ENCODE results near the gene TMEM218.
"Not testable (repeated sequence)": the region's sequence is repeated elsewhere in the genome, so short reads cannot be mapped to it uniquely, and the experiment has no call there.

TMEM218 gene

GRCh38 chr11:125090151-125090550 is 21.3 kb downstream of the TMEM218 start:
- not testable (repeated sequence) for DNase-seq (ENCODE audit: low read depth)

- not testable (repeated sequence) for DNase-seq (ENCODE audit: low read depth)
Measured at GRCh38 chr11:125089481-125089880, 21.9 kb downstream of the TMEM218 start.

GRCh38 chr11:125088576-125089455 is 22.6 kb downstream of the TMEM218 start:
- no peak for DNase-seq (ENCODE audit: low read depth)

GRCh38 chr11:125088123-125088522 is 23.3 kb downstream of the TMEM218 start:
- DNase-seq (ENCODE audit: low read depth): no peak

DNA sequence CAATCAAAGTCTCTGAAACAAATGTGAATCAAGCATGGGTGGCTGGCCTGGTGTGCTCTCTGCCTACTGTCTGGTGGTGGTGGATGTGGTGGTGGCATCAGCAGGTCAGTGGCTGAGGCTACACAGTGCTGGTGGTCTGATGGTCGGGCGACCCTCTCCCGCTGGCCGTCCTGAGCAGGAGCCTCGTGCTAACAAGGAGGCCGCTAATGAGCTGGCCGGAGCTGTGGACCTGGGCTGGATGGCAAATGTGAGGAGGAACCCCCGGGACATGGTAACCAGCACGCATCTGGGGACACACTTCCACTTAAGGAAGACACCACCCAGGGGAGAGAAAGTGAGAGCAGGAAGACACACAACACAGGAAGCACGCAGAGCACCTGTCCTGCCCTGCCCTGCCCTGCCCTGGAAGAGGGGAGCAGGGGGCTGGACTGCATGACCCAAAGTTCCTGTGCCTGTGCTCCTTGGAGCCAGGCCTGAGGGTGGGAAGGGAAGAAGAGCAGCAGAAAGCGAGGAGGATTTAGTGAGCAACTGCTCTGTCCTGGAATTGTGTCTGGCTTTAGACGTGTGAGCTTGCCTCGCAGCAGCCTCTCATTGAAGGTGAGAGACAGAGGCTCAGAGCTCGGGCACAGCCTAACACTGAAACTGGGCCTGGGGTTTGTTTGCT is 24.7 kb downstream of the TMEM218 start:
- no peak for DNase-seq (ENCODE audit: low read depth)

GRCh38 chr11:125085301-125086081 is 25.9 kb downstream of the TMEM218 start:
- no peak for DNase-seq (ENCODE audit: low read depth)

- no peak for DNase-seq (ENCODE audit: low read depth)
Measured at GRCh38 chr11:125084761-125085231, 26.6 kb downstream of the TMEM218 start.

DNA sequence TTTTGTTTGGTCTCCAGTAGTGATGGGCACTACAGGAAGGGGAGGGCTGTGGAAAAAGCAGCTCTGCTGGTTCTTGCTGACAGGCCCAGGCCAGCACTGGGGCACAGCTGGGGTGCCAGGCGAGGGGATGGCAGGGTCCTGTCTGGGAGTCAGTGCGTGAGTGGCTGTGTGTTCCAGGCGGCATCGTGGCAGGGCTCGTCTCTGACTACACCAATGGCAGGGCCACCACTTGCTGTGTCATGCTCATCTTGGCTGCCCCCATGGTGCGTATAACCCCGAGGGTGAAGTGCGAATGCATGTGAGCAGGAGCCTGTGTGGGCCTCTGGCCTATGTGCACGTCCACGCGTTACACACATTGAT is 27.4 kb downstream of the TMEM218 start:
- no peak for DNase-seq (ENCODE audit: low read depth)

DNA sequence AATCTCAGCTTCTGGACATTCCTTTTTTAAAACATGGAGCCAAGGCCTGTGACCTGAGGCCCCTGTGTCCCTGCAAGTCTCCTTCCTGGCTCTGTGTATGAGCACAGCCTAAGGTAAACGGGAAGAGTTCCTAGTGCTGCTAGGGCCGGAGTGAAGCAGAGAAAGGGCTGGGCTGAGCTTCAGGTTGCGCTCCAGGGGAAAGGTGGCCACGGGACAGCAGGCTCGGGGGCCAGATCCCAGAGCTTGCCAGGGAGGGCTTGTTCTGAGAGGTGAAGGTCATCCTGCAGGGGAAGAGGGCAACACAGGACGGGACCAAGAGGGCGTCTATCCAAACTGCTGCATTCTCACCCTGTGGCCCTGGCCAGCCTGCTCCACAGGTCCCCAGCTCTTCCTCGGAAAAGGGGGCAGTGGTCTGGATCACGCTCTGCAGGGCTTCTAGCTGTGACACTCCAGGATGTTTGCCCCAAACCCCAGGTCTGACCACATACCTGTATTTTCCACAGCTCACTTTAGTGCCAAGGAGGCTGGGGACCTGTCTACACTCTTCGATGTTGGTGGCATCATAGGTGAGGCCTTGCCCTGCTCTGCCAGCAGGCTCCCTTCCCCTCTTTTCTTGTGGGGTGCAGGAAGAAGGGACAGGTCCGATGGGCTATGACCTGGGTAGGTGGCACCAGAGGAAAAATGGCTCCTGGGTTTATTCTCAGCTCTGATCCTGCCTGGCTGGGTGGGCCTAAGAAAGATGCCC is 27.9 kb downstream of the TMEM218 start:
- DNase-seq (ENCODE audit: low read depth): no peak

DNA sequence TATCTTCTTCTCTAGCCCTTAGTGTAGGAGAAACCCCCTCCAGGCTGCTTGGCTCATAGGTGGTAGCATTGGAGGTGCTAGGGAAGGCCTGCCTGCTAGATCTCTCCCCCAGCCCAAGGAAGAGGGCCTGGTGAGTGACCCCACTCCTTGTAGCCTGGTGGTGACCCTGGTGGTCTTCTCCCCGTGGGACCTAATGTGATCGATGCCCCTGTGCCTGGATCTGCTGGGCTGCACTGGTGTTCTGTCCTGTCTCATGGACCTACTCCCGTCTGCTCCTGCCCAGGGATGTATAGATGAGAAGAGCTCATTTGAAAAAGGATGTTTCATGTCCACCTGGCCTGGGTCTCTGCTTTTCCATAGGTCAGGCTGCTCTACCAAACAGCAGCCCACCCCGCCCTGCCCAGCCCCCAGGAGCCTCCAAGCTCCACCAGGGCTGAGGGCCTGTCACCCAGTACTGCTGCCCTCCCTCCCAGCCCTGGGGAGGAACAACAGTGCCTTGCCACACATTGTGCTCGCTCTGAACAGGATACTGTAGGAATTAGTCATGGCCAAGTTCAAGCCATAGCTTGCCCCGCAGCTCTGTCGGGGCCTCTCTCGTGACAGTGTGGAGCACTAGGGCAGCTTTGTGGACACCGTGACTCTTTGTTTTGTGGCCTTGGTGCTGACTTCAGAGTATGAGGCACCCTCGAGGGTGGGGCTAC is 28.7 kb downstream of the TMEM218 start:
- no peak for DNase-seq (ENCODE audit: low read depth)

GRCh38 chr11:125082040-125082439 is 29.4 kb downstream of the TMEM218 start:
- no peak for DNase-seq (ENCODE audit: low read depth)

DNA sequence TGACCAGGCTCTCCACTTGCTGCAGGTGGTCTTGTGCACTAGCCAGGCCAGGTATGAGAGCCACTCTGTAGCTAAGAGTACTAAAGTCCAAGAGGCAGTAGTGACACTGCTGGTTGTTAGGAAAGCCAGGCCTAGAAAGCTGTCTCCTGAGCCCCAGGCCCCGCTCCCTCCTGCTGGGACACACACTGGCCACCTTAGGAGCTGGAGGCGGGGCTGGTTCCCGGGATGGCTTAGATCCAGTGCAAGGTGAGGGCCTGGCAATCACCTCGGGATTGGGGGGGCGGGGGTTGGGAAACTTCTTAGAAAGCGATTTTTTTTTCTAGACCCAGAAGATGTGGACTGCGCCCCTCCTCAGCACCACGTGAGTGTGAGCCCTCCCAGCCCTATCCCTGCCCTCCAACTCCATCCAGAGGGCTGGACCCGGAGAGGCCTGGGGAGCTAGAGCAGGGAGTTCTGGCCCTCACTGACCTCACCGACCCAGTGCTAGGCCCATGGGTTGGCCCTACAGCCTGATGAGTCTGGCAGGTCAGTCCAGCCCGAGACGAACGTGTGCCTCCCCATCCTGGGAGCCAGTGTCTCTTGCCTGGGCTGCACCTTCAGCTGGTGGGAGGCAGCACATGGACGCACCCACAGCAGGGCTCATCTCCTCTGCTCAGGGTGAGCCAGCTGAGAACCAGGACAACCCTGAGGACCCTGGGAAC is 30.2 kb downstream of the TMEM218 start:
- DNase-seq (ENCODE audit: low read depth): no peak

DNA sequence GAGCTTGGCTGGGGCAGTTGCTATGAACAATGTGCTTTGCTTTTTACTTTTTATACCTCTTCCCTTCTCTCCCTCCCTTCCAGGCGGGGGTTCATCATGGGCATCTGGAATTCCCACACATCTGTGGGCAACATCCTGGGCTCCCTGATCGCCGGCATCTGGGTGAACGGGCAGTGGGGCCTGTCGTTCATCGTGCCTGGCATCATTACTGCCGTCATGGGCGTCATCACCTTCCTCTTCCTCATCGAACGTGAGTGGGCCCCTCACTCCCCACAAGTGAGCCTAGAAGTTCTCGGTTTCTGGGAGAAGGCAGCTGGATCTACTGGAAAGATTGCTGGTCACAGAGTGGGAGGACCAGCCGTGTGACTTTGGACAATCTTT is 30.9 kb downstream of the TMEM218 start:
- no peak for DNase-seq (ENCODE audit: low read depth)

DNA sequence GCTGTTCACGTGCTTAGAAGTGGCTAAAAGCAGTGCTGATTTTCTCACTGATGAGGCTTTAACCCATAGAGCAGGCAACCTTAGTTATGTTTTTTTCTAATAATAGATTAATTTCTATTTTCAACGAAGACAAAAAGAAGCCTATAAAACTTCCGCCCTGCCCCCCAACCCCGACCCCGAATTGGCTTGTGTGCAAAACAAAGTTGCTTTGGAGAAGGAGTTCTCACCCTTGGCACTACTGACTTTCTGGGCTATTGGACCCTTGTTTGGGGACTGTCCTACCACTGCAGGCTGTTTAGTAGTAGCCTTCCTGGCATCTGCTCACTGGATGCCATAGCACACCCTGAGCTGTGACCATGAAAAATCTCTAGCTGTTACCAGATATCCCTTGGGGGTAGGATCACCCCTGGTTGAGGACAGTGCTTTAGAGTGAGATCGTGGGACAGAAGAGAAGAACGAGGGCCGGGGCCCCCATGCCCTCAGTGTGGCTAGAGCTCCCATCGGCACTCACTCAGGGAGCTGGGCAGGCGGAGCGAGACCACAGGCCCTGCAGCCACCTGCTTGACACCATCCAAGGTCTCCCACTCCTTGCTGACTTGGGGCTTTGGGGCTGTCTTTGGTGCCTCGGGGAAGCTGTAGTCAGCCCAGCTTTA is 31.4 kb downstream of the TMEM218 start:
- DNase-seq (ENCODE audit: low read depth): no peak

DNA sequence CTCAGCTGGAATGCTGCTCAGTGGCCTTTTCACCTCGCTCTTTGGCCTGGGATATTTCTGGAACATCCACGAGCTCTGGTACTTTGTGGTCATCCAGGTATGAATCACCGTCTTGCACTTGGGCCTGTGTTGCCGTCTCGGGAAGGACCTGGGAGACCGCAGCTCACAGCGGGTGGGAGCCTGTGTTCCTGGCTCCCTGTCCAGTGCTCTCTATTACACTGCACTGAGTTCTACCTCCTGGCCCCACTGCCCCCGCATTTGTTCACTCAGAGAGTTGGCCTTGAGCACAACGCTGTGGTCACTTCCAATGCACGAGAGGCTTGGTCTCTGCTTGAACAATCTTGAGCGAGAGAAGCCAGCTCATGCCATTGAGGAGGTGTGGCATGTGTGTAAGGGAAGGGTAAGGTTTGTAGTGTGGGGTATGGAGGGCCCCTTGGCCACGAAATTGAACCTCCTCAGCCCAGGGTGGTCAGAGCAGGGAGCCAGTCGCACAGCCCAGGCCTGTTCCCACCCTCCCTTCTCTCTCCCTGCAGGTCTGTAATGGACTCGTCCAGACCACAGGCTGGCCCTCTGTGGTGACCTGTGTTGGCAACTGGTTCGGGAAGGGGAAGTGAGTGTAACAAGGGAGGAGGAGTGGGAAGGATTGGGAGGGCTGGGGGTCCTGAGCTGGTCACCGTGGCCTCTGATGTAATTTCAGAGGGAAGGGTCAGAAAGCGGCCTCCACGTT is 32.1 kb downstream of the TMEM218 start:
- no peak for DNase-seq (ENCODE audit: low read depth)

- DNase-seq (ENCODE audit: low read depth): no peak
Measured at GRCh38 chr11:125078516-125079140, 32.8 kb downstream of the TMEM218 start.

- DNase-seq (ENCODE audit: low read depth): no peak
Measured at GRCh38 chr11:125078016-125078415, 33.4 kb downstream of the TMEM218 start.

DNA sequence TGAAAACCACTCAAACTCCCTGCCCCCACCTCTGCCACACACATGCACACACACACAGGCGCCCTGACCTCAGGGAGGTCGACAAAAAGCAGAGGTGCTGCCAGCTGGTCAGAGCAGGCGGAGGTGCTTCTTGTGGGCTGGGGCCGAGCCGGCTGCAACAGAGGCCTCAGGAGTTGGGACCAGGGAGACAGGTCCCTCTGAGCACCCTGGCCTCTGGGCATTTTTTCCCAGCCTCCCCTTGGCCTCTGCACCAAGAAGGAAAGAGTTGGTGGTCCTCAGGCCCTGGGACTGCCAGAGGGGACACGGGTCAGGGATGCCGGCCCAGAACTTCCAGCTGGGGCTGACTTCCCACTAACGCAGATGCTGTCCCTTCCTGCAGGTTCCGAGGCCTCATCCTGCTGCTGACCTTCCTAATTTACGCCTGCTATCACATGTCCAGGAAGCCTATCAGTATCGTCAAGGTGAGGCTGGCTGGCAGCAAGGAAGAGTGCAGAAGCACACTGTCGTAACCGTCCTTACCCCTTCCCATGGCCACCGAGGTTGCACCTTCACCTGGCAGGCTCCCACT is 35.0 kb downstream of the TMEM218 start:
- no peak for DNase-seq (ENCODE audit: low read depth)

DNA sequence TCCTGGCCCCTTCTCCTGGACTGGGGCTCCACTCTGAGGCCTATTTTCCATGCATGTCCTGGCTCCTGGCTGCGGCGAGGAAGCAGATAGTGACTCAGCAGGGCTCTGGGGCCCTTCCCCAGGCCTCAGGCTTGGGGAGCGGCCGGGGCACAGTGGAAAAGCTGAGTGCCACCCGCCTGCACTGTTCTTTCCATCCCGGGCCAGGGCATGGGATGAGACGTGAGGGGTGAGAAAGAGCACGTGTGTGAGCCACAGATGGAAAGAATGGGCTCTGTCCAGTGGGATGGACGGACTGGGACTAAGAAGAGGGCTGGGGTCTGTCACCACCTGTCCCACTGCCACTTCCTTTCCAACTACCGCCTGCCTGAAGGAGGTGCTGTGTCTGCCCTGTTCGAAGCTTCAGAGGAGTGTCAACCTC is 35.5 kb downstream of the TMEM218 start:
- DNase-seq (ENCODE audit: low read depth): no peak
